Activated CD4-positive, alpha-beta T cell treated with anti-CD3 and anti-CD28 coated beads for 4 hours (primary cell): Measurements from ENCODE around the gene ADH1A.
"Not testable (repeated sequence)": the region's sequence is repeated elsewhere in the genome, so short reads cannot be mapped to it uniquely, and the experiment has no call there.

Source experiments
- DNase-seq, 2 donors: peaks; one replicate each; pipeline ENCODE4 v3.0.0-alpha.2; 2020

The ADH1A gene

DNA sequence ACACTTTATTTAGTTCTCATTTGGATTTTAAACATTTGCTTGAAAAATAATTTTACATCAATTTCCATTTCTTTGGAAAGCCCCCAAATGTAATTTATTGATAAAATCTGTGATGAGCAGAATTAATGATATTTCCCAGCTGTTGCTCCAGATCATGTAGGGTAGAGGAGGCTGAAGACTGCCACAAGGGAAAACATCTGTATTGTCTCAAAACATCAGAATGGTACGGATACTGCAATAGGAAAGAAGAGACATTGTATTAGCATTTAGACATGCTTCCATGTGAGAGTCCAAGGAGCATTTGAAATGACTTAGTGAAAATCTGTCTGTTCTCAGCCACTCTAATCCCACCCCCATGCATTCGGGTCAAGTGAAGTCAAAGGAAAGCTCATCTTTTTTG is 14.4 kb downstream of the ADH1A start:
- no peak for DNase-seq

DNA sequence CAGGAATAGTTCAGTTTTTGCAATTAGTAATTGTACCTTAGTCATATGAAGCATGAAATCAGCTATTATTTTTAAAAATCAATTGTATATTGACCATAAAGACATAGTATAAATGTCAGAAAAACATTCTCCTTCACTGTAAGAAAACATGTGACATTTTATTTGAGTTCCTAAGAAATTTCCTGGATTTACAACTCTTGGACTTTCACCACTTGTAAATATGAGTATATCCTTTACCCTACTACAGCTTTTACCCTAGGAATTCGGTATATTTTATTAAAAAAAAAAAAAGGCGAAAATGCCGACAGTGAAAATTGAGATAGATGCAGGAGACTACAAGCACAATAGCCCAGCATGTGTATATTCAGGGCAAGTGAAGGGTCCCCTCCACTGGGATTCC is 14.9 kb downstream of the ADH1A start:
- no peak for DNase-seq

DNA sequence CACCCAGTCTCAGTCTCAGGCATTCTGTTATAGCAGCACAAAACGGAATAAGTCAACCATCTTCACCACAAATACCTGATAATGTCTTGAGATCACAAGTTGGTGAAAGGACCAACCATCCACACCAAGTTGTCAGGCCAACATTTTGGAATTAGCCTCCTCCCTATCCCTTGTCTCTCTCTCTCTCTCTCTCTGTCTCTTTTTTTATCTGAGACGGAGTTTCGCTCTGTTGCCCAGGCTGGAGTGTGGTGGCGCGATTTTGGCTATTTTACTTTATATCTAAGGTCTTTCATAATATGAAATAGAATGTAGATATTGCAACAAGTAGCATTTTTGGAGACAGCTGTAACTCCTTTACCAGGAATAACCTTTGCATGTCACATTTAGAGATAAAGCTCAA is 15.7 kb downstream of the ADH1A start:
- no peak for DNase-seq

DNA sequence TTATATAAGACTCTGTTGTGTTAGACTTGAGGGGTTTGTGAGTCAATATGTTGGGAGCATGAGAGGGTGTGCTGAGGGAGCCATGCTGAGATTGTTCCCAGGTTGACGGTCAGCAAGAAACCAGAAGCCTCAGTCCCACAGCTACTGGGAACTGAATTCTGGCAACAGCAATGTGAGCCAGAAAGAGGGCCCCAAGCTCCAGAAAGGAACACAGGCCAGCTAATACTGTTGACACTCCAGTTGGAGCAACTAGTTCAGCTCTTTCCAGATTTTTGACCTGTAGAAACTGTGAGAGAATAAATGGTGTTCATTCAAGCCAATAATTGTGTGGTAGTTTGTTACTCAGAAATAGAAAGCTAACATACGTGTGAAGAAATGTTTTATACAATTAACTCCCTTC is 17.1 kb downstream of the ADH1A start:
- no peak for DNase-seq

DNA sequence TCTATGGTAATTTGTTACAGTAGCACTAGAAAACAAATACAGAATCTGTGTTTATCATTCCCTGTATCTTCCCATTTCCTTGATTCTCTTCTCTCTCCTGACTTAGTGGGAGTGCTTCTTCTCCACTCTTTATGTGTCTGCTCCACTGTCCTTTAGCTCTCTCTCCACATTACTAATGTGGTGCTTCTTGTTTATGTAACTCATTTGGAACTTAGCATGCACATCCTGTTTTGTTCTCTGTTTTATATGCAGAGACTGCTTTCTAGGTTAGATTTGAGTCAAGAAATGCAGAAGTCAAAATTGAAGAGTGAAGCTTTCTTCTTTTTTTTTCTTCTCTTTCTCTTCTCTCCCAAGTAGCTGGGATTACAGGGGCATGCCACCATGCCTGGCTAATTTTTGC is 25.9 kb downstream of the ADH1A start:
- no peak for DNase-seq

DNA sequence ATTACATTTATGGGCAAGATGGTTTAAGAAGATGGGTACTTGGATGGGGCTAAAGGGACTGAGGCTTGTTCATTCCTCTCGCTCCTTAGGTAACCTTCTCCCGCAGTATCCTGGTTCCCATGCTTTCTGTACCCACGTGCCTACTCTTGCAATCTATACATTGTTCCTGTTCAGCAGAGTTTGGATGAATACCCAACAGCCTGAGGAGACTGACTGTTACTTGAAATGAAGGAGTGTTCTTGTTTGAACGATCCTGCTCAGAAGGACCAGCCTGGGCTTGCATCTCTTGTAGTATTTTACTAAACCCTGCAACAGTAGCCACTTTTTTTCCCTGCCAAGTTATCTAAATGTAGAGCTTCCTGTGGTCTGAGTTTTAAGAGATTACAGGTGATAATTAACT is 38.0 kb downstream of the ADH1A start:
- no peak for DNase-seq

- no peak for DNase-seq
Observed at GRCh38 chr4:99248714-99249113, 42.1 kb downstream of the ADH1A start.

- DNase-seq = no peak
Observed at GRCh38 chr4:99235955-99236354, 54.8 kb downstream of the ADH1A start.

DNA sequence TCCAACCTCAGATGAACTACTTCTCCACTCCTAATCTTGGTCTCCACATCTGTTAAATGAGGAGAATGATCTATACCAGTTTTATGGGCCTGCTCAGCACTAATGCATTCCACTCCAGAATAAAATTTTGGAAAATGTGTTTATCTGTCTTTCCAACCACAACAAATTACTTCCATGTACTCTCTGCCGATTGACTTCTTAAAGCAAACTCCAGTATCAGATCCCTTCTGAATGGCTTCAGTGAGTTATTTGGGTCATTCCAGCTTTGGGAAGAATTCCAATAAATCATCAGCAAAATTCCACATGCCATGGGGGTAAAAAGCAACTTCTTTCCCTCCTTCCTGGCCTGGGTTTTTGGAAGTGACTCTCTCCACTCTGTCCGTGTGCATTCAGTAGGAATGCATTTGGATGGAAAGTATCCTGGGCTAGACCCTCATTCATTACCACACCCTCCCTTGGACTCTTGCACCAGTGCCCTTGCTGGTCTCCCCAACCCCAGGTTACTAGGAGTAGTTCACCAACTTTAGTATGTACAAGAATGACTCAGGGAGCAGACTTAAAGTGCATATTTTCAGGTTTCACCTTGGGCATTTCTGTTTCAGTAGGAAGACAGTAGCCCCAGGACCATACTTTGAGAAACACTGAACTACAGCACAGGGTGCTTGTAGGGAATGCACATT is 56.3 kb downstream of the ADH1A start:
- DNase-seq = no peak

GRCh38 chr4:99233397-99233796 is 57.4 kb downstream of the ADH1A start:
- not testable (repeated sequence) for DNase-seq

GRCh38 chr4:99228706-99229105 is 62.1 kb downstream of the ADH1A start:
- DNase-seq = not testable (repeated sequence)

DNA sequence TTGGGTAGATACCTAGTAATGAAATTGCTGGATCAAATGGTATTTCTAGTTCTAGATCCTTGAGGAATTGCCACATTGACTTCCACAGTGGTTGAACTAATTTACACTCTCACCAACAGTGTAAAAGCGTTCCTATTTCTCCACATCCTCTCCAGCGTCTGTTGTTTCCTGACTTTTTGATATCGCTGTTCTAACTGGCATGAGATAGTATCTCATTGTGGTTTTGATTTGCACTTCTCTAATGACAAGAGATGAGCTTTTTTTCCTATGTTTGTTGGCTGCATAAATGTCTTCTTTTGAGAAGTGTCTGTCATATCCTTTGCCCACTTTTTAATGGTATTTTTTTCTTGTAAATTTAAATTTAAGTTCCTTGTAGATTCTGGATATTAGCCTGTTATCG is 63.1 kb downstream of the ADH1A start:
- DNase-seq = not testable (repeated sequence)
